Measurements from ENCODE around the gene DDX17. TPM values are rescaled to one million over a fixed set of nuclear protein-coding genes. Genes with fewer than 3 reads are reported as not detected.

The DDX17 gene
- total RNA-seq, 2 donors from 2014 or later, result 403 to 467 TPM

GRCh38 chr22:38490475-38490874 is 15.6 kb downstream of the DDX17 start:
- Histone ChIP-seq H3K9me3 (no peaks in the 10 kb centered on the region), H3K27me3 (no peaks in the 10 kb centered on the region), H3K4me1 (peaks cover 13% of the 10 kb centered on the region), H3K36me3 (replicated peaks in 1 of 2; ENCODE audit: insufficient read depth in 1 of 2, low read depth in 2 of 2) (peaks cover 36 to 69% of the 10 kb centered on the region in 2 donors), H3K4me3 (no peak overlapping the region), H3K27ac (peak overlapping the region; percentile 8 to 71 (median 56))
- TF ChIP-seq POLR2A (IDR thresholded peaks at IDR 0.05) (no peak), CTCF (IDR thresholded peaks at IDR 0.05) (no peak)
- WGBS, 2 donors, result 63 to 77% methylated on average over 2 of the region's 2 CpGs
- intact Hi-C loops (cut with DNase I), result no loop called here
- DNase-seq (no peak), ATAC-seq (no peak)

- no peak for DNase-seq
- no peaks in the 10 kb centered on the region for H3K9me3 ChIP-seq
- ATAC-seq, result no peak
- no peaks in the 10 kb centered on the region for H3K27me3 ChIP-seq
- peaks cover 13% of the 10 kb centered on the region for H3K4me1 ChIP-seq
- WGBS, 2 donors, result 81 to 84% methylated on average over 7 of the region's 7 CpGs
- peak overlapping the region in 1 of 4 donors; percentile 21 for H3K27ac ChIP-seq
- peaks cover 34 to 69% of the 10 kb centered on the region in 2 donors for H3K36me3 ChIP-seq (replicated peaks in 1 of 2; ENCODE audit: insufficient read depth in 1 of 2, low read depth in 2 of 2)
- TF ChIP-seq POLR2A (IDR thresholded peaks at IDR 0.05), result no peak
- TF ChIP-seq CTCF (IDR thresholded peaks at IDR 0.05), result no peak
- intact Hi-C loops (cut with DNase I), result no loop called here
- no peak overlapping the region for H3K4me3 ChIP-seq
Observed at GRCh38 chr22:38489561-38490145, 16.5 kb downstream of the DDX17 start.

GRCh38 chr22:38489142-38489541 is 17.0 kb downstream of the DDX17 start:
- Histone ChIP-seq H3K36me3 (replicated peaks in 1 of 2; ENCODE audit: insufficient read depth in 1 of 2, low read depth in 2 of 2) (peaks cover 31 to 70% of the 10 kb centered on the region in 2 donors), H3K9me3 (no peaks in the 10 kb centered on the region), H3K27me3 (no peaks in the 10 kb centered on the region), H3K27ac (peak overlapping the region in 1 of 4 donors; percentile 21), H3K4me1 (peaks cover 13% of the 10 kb centered on the region), H3K4me3 (no peak overlapping the region)
- TF ChIP-seq POLR2A (IDR thresholded peaks at IDR 0.05), result no peak
- no peak for TF ChIP-seq CTCF (IDR thresholded peaks at IDR 0.05)
- 91 to 92% methylated on average over 17 of the region's 17 CpGs for WGBS, 2 donors
- intact Hi-C loops (cut with DNase I), result no loop called here
- ATAC-seq (no peak), DNase-seq (no peak)

GRCh38 chr22:38487946-38488345 is 18.2 kb downstream of the DDX17 start:
- no peaks in the 10 kb centered on the region for H3K9me3 ChIP-seq
- ATAC-seq, result no peak
- TF ChIP-seq POLR2A (IDR thresholded peaks at IDR 0.05) (no peak), CTCF (IDR thresholded peaks at IDR 0.05) (no peak)
- peaks cover 21 to 68% of the 10 kb centered on the region in 2 donors for H3K36me3 ChIP-seq (replicated peaks in 1 of 2; ENCODE audit: insufficient read depth in 1 of 2, low read depth in 2 of 2)
- H3K4me1 ChIP-seq, result peaks cover 13% of the 10 kb centered on the region
- intact Hi-C loops (cut with DNase I), result no loop called here
- H3K27me3 ChIP-seq, result no peaks in the 10 kb centered on the region
- H3K4me3 ChIP-seq, result no peak overlapping the region
- peak overlapping the region in 1 of 4 donors; percentile 1 for H3K27ac ChIP-seq
- 80 to 91% methylated on average over 6 of the region's 6 CpGs for WGBS, 2 donors
- DNase-seq, result no peak

GRCh38 chr22:38485783-38486182 is 20.3 kb downstream of the DDX17 start:
- ATAC-seq (no peak), DNase-seq (peak in 1 of 4 donors; percentile 36)
- Histone ChIP-seq H3K4me1 (peaks cover 4% of the 10 kb centered on the region), H3K27ac (no peak overlapping the region), H3K9me3 (no peaks in the 10 kb centered on the region), H3K36me3 (replicated peaks in 1 of 2; ENCODE audit: insufficient read depth in 1 of 2, low read depth in 2 of 2) (peaks cover 29 to 65% of the 10 kb centered on the region in 2 donors), H3K4me3 (no peak overlapping the region), H3K27me3 (no peaks in the 10 kb centered on the region)
- TF ChIP-seq CTCF (IDR thresholded peaks at IDR 0.05), result no peak
- TF ChIP-seq POLR2A (IDR thresholded peaks at IDR 0.05), result no peak
- intact Hi-C loops (cut with DNase I), result no loop called here
- WGBS, 2 donors, result 50 to 64% methylated on average over 5 of the region's 5 CpGs
